Smooth muscle cell (in vitro differentiated cells): ENCODE measurements around the gene RARA. TPM values are rescaled to one million over a fixed set of nuclear protein-coding genes. Genes with fewer than 3 reads are reported as not detected.
A peak's percentile ranks its signal among the peaks of the same experiment; 100 is the strongest.

ENCODE experiments used
- DNase-seq: peaks from one replicate; lab custom pipeline; 2025; ENCODE audit not compliant: unreplicated experiment; lab: John Stamatoyannopoulos, UW
- H2AFZ ChIP-seq: fragments of 200-600 bp; sonication (generic); 2 replicates; pipeline ENCODE4 v1.6.0; 2016; ENCODE audit warnings: antibody characterized with exemption, low read depth, mild to moderate bottlenecking
- H3F3A ChIP-seq: fragments of 200-600 bp; sonication (generic); 2 replicates; pipeline ENCODE4 v1.6.0; 2017; ENCODE audit warnings: antibody characterized with exemption, low read depth
- H3K27ac ChIP-seq: fragments of 200-600 bp; sonication (generic); 2 replicates; pipeline ENCODE4 v1.5.1; 2016; ENCODE audit warnings: low read depth, mild to moderate bottlenecking
- H3K27me3 ChIP-seq: fragments of 200-600 bp; sonication (generic); 2 replicates; pipeline ENCODE4 v1.6.1; 2016; ENCODE audit warnings: low read depth, mild to moderate bottlenecking
- H3K36me3 ChIP-seq: fragments of 200-600 bp; sonication (generic); 2 replicates; pipeline ENCODE4 v1.5.1; 2016; ENCODE audit warnings: low read depth
- H3K4me1 ChIP-seq: fragments of 200-600 bp; sonication (generic); 2 replicates; pipeline ENCODE4 v1.5.1; 2016; ENCODE audit warnings: low read depth
- H3K4me2 ChIP-seq: fragments of 200-600 bp; sonication (generic); 2 replicates; pipeline ENCODE4 v1.6.0; 2016; ENCODE audit warnings: mild to moderate bottlenecking
- H3K4me3 ChIP-seq: fragments of 200-600 bp; sonication (generic); 2 replicates; pipeline ENCODE4 v1.5.1; 2016; ENCODE audit warnings: mild to moderate bottlenecking
- H3K79me2 ChIP-seq: fragments of 200-600 bp; sonication (generic); 2 replicates; pipeline ENCODE4 v1.6.0; 2016; ENCODE audit warnings: low read depth, mild to moderate bottlenecking
- H3K9ac ChIP-seq: fragments of 200-600 bp; sonication (generic); 2 replicates; pipeline ENCODE4 v1.6.0; 2016; ENCODE audit warnings: low read depth
- H3K9me3 ChIP-seq: fragments of 200-600 bp; sonication (generic); replicated peaks from 2 replicates; pipeline ENCODE4 v1.5.1; 2016; ENCODE audit warnings: low read depth
- H4K20me1 ChIP-seq: fragments of 200-600 bp; sonication (generic); 2 replicates; pipeline ENCODE4 v1.6.0; 2016; ENCODE audit warnings: low read depth
- WGBS: methylation state at CpG from one replicate; pipeline ENCODE4 v1.1.7; 2016; ENCODE audit warnings: low lambda C conversion rate; 5-methylcytosine and 5-hydroxymethylcytosine counted together
- polyA plus RNA-seq: library from polyadenylated mRNA; unstranded; fragments of >200 nt; fragmentation: Nextera tagmentation; extraction: Ambion mirVana; gene quantifications from 2 replicates; pipeline ENCODE4 v1.2.1, GENCODE V29; 2016
- total RNA-seq: library from RNA; depleted of rRNA; stranded (reverse); fragments of >200 nt; gene quantifications from 2 replicates; pipeline ENCODE4 v1.2.3, GENCODE V29; 2014
- TF ChIP-seq, protein P1 (sequence below): fragments of 200-600 bp; sonication (generic); IDR thresholded peaks from 2 replicates; pipeline ENCODE4 v1.5.1; 2017; ENCODE audit warnings: borderline replicate concordance, mild to moderate bottlenecking, antibody characterized with exemption; ENCODE audit not compliant: insufficient read depth, poor library complexity, severe bottlenecking

The RARA gene
- total and polyA plus RNA-seq, 2 experiments from 2014 or later: 22.1 to 22.5 TPM

DNA sequence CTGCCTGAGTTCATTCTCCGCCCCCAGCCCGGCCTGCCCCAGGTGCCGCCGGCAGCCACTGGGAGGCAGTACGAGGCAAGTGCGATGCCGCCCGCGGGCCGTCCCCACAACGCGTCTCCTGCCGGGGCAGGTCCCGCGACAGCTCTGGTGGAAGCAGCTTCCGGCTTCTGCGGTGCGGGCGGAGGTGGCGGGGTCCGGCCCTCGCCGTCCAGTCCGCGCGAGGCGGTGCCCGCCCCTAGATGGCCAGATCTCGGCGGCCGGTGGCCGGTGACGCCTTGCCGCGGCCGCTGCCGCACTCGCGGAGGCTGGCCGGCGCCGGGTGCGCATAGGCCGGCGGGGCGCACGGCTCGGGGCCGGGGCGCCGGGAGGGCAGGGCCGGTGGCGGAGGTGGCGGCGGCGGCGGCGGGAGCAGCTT, 53.7 kb downstream of the RARA start:
- Histone ChIP-seq H3F3A (no peaks in the 10 kb centered on the region), H3K27ac (no peak overlapping the region), H3K4me3 (peak overlapping the region; percentile 56), H3K36me3 (no peaks in the 10 kb centered on the region), H3K9me3 (no peaks in the 10 kb centered on the region), H3K27me3 (peaks cover 15% of the 10 kb centered on the region), H3K4me1 (peaks cover 4% of the 10 kb centered on the region), H2AFZ (peak overlapping the region; percentile 87), H3K9ac (no peak overlapping the region), H3K4me2 (peak overlapping the region; percentile 94), H3K79me2 (no peaks in the 10 kb centered on the region), H4K20me1 (no peaks in the 10 kb centered on the region)
- WGBS: under 1% methylated on average over 54 of the region's 58 CpGs
- TF ChIP-seq, protein P1, sequence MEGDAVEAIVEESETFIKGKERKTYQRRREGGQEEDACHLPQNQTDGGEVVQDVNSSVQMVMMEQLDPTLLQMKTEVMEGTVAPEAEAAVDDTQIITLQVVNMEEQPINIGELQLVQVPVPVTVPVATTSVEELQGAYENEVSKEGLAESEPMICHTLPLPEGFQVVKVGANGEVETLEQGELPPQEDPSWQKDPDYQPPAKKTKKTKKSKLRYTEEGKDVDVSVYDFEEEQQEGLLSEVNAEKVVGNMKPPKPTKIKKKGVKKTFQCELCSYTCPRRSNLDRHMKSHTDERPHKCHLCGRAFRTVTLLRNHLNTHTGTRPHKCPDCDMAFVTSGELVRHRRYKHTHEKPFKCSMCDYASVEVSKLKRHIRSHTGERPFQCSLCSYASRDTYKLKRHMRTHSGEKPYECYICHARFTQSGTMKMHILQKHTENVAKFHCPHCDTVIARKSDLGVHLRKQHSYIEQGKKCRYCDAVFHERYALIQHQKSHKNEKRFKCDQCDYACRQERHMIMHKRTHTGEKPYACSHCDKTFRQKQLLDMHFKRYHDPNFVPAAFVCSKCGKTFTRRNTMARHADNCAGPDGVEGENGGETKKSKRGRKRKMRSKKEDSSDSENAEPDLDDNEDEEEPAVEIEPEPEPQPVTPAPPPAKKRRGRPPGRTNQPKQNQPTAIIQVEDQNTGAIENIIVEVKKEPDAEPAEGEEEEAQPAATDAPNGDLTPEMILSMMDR: peak; percentile 47
- DNase-seq: no peak

GRCh38 chr17:40363111-40363827, 54.3 kb downstream of the RARA start:
- no peak overlapping the region for H3K9ac ChIP-seq
- peaks cover 15% of the 10 kb centered on the region for H3K27me3 ChIP-seq
- H3K4me3 ChIP-seq: peak overlapping the region; percentile 56
- WGBS: 1% methylated on average over 61 of the region's 91 CpGs
- TF ChIP-seq, protein P1: no peak
- H3K79me2 ChIP-seq: no peaks in the 10 kb centered on the region
- H4K20me1 ChIP-seq: no peaks in the 10 kb centered on the region
- H3K27ac ChIP-seq: no peak overlapping the region
- H3F3A ChIP-seq: no peaks in the 10 kb centered on the region
- H3K36me3 ChIP-seq: no peaks in the 10 kb centered on the region
- H3K4me2 ChIP-seq: peak overlapping the region; percentile 94
- H3K9me3 ChIP-seq: no peaks in the 10 kb centered on the region
- peak overlapping the region; percentile 87 for H2AFZ ChIP-seq
- H3K4me1 ChIP-seq: peaks cover 4% of the 10 kb centered on the region
- no peak for DNase-seq

GRCh38 chr17:40364121-40364861, 55.3 kb downstream of the RARA start, which contains the start of gene GJD3:
Gene GJD3 (minus strand): TSS chr17:40364737. CDS start chr17:40363815, 922 bp downstream.
- WGBS: 53% methylated on average over 22 of the region's 22 CpGs
- no peak within 1 kb of the TSS for H3K27ac ChIP-seq
- H2AFZ ChIP-seq: peak within 1 kb of the TSS; percentile 50

More at GRCh38 chr17:40364121-40364861, 55.3 kb downstream of the RARA start, which contains the start of gene GJD3:
- Histone ChIP-seq H3K79me2 (no peaks in the 10 kb centered on the region), H3K27me3 (peaks cover 15% of the 10 kb centered on the region), H3K4me1 (peaks cover 4% of the 10 kb centered on the region), H4K20me1 (no peaks in the 10 kb centered on the region), H3K9me3 (no peaks in the 10 kb centered on the region), H3K4me2 (peak within 1 kb of the TSS; percentile 94), H3K9ac (no peak within 1 kb of the TSS), H3F3A (no peaks in the 10 kb centered on the region), H3K36me3 (no peaks in the 10 kb centered on the region), H3K4me3 (peak within 1 kb of the TSS; percentile 56)
- TF ChIP-seq, protein P1: no peak
- no peak for DNase-seq
